ENCODE results near the gene GPR26.
"Not testable (repeated sequence)": the region's sequence is repeated elsewhere in the genome, so short reads cannot be mapped to it uniquely, and the experiment has no call there.

Gene GPR26

GRCh38 chr10:123715546-123715945 lies 49.4 kb downstream of the GPR26 start:
- no peak for DNase-seq (ENCODE audit: low spot score)

- DNase-seq (ENCODE audit: low spot score): no peak
Observed at GRCh38 chr10:123717336-123717735, 51.2 kb downstream of the GPR26 start.

- no peak for DNase-seq (ENCODE audit: low spot score)
Observed at GRCh38 chr10:123718544-123719060, 52.4 kb downstream of the GPR26 start.

GRCh38 chr10:123720536-123720935 lies 54.4 kb downstream of the GPR26 start:
- DNase-seq (ENCODE audit: low spot score): no peak

- no peak for DNase-seq (ENCODE audit: low spot score)
Observed at GRCh38 chr10:123721441-123722049, 55.4 kb downstream of the GPR26 start.

- DNase-seq (ENCODE audit: low spot score): no peak
Observed at GRCh38 chr10:123722351-123722750, 56.2 kb downstream of the GPR26 start.

- no peak for DNase-seq (ENCODE audit: low spot score)
Observed at GRCh38 chr10:123724747-123725146, 58.6 kb downstream of the GPR26 start.

- DNase-seq (ENCODE audit: low spot score): no peak
Observed at GRCh38 chr10:123726381-123726780, 60.2 kb downstream of the GPR26 start.

- no peak for DNase-seq (ENCODE audit: low spot score)
Observed at GRCh38 chr10:123726836-123727235, 60.7 kb downstream of the GPR26 start.

- DNase-seq (ENCODE audit: low spot score): no peak
Observed at GRCh38 chr10:123729523-123729922, 63.4 kb downstream of the GPR26 start.

- DNase-seq (ENCODE audit: low spot score): not testable (repeated sequence)
Observed at GRCh38 chr10:123736917-123737316, 70.8 kb downstream of the GPR26 start.

GRCh38 chr10:123741146-123741545 lies 75.0 kb downstream of the GPR26 start:
- DNase-seq (ENCODE audit: low spot score): no peak

GRCh38 chr10:123741711-123742110 lies 75.6 kb downstream of the GPR26 start:
- no peak for DNase-seq (ENCODE audit: low spot score)

GRCh38 chr10:123742751-123743440 lies 76.7 kb downstream of the GPR26 start:
- no peak for DNase-seq (ENCODE audit: low spot score)

GRCh38 chr10:123743441-123744223 lies 77.5 kb downstream of the GPR26 start:
- DNase-seq (ENCODE audit: low spot score): no peak

- DNase-seq (ENCODE audit: low spot score): no peak
Observed at GRCh38 chr10:123744224-123744536, 78.0 kb downstream of the GPR26 start.

All from putamen (tissue), 1 donor.